Measurements from ENCODE around the gene KDM4F.
"Not testable (repeated sequence)": the region's sequence is repeated elsewhere in the genome, so short reads cannot be mapped to it uniquely, and the experiment has no call there.

The KDM4F gene

GRCh38 chr11:95049122-95049521 is at the start of gene KDM4F:
KDM4F (plus strand) TSS chr11:95049422.
- H3K27ac ChIP-seq (ENCODE audit: low read depth, low read length); H3K4me1 ChIP-seq (ENCODE audit: control insufficient read depth, insufficient read depth, low read length, unreplicated experiment); H3K79me2 ChIP-seq (ENCODE audit: control insufficient read depth, insufficient read depth, low read length, unreplicated experiment); H3K4me3 ChIP-seq (ENCODE audit: low read depth, low read length); H3K36me3 ChIP-seq (ENCODE audit: insufficient read depth, low read length); H2AFZ ChIP-seq (ENCODE audit: low read length, unreplicated experiment): not testable (repeated sequence)
- H3K27me3 ChIP-seq (ENCODE audit: insufficient read depth, low read length), result peaks cover 34% of the 10 kb centered on the region

DNA sequence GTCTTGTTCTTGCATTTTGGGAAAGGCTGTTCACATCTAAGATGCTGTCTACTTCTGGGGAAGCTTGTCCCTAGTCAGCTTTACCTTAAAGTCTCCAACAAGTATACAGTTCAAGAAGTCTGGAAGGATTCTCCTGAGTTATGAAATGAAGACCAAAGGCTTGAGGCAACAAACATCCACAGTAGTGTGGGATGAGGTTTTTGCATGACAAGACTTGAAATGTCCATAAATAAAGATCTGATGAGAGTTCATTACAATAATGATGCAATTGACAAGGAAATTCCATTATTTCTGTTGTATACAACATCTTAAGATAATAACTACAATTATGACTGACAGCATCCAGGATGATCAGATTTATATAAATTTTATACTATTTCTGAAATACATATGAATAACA is 45.5 kb upstream of the KDM4F start:
- H3K4me3 ChIP-seq (ENCODE audit: low read depth, low read length), result no peak overlapping the region
- no peaks in the 10 kb centered on the region for H3K27me3 ChIP-seq (ENCODE audit: insufficient read depth, low read length)
- no peaks in the 10 kb centered on the region for H3K79me2 ChIP-seq (ENCODE audit: control insufficient read depth, insufficient read depth, low read length, unreplicated experiment)
- H3K36me3 ChIP-seq (ENCODE audit: insufficient read depth, low read length), result no peaks in the 10 kb centered on the region
- no peak overlapping the region for H3K27ac ChIP-seq (ENCODE audit: low read depth, low read length)
- H2AFZ ChIP-seq (ENCODE audit: low read length, unreplicated experiment), result no peak overlapping the region
- peaks cover 13% of the 10 kb centered on the region for H3K4me1 ChIP-seq (ENCODE audit: control insufficient read depth, insufficient read depth, low read length, unreplicated experiment)

- no peaks in the 10 kb centered on the region for H3K36me3 ChIP-seq (ENCODE audit: insufficient read depth, low read length)
Observed at GRCh38 chr11:95005642-95006041, 43.6 kb upstream of the KDM4F start.

DNA sequence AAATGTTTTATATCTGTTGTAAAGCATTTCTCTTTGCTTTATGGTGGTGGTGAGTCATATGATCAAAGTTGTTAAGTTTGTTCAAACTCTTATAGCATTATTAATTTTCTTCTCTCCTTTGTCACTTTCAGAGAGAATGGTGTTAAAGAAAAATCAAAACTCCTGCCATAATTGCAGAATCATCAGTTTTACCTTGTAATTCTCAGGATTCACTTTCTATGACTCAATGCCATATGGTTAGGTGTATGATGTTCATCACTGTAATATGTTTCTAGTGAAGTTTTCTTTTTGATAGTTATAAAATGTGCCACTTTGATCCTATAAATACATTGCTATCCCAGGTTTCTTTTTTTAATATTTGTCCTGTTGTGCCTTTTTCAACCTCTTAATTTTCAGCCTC is 37.8 kb upstream of the KDM4F start:
- Histone ChIP-seq H3K79me2 (ENCODE audit: control insufficient read depth, insufficient read depth, low read length, unreplicated experiment) (no peaks in the 10 kb centered on the region), H3K27ac (ENCODE audit: low read depth, low read length) (no peak overlapping the region), H2AFZ (ENCODE audit: low read length, unreplicated experiment) (no peak overlapping the region), H3K4me1 (ENCODE audit: control insufficient read depth, insufficient read depth, low read length, unreplicated experiment) (no peaks in the 10 kb centered on the region), H3K36me3 (ENCODE audit: insufficient read depth, low read length) (no peaks in the 10 kb centered on the region), H3K4me3 (ENCODE audit: low read depth, low read length) (no peak overlapping the region), H3K27me3 (ENCODE audit: insufficient read depth, low read length) (0 out of 2 replicates have a peak, but pooled peaks cover 10% of the 10 kb centered on the region)

More at GRCh38 chr11:95005642-95006041, 43.6 kb upstream of the KDM4F start:
- peaks cover 13% of the 10 kb centered on the region for H3K4me1 ChIP-seq (ENCODE audit: control insufficient read depth, insufficient read depth, low read length, unreplicated experiment)
- no peak overlapping the region for H3K4me3 ChIP-seq (ENCODE audit: low read depth, low read length)
- H2AFZ ChIP-seq (ENCODE audit: low read length, unreplicated experiment), result no peak overlapping the region
- no peak overlapping the region for H3K27ac ChIP-seq (ENCODE audit: low read depth, low read length)
- H3K79me2 ChIP-seq (ENCODE audit: control insufficient read depth, insufficient read depth, low read length, unreplicated experiment), result no peaks in the 10 kb centered on the region
- 0 out of 2 replicates have a peak, but pooled peaks cover 10% of the 10 kb centered on the region for H3K27me3 ChIP-seq (ENCODE audit: insufficient read depth, low read length)

DNA sequence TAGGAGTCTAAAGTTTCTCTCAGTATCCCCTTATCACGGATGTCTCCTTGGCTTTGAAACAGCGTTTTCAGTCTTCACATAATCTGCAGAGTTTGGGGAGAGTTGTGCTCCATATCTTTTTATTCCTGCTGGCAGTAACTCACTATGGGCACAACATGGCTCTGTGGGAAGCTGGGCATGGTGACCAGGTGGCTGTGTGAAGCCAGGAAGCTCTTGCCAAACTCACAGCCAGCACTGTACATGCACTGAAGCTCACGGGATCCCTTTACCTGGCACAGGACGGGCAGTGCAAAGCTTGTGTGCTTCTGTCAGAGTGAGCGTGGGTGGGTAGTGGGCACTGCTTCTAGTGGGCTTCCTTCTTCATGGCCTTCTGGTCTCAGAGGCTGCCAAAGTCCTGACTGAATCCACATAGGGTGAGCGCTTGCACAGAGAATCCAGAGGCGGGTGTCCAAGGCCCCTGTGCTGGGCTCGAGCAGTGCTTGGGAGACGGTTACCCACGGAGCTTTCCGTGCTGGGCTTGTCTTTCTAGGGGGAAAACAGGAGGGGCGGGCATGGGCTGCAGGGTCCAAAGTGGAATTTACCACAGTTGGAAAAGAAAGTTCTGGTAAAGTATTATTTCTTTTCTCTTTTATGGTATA is 34.9 kb upstream of the KDM4F start:
- no peak overlapping the region for H3K4me3 ChIP-seq (ENCODE audit: low read depth, low read length)
- 0 out of 2 replicates have a peak, but pooled peaks cover 10% of the 10 kb centered on the region for H3K27me3 ChIP-seq (ENCODE audit: insufficient read depth, low read length)
- H3K79me2 ChIP-seq (ENCODE audit: control insufficient read depth, insufficient read depth, low read length, unreplicated experiment), result no peaks in the 10 kb centered on the region
- no peak overlapping the region for H2AFZ ChIP-seq (ENCODE audit: low read length, unreplicated experiment)
- H3K27ac ChIP-seq (ENCODE audit: low read depth, low read length), result no peak overlapping the region
- no peaks in the 10 kb centered on the region for H3K4me1 ChIP-seq (ENCODE audit: control insufficient read depth, insufficient read depth, low read length, unreplicated experiment)
- H3K36me3 ChIP-seq (ENCODE audit: insufficient read depth, low read length), result no peaks in the 10 kb centered on the region

GRCh38 chr11:95016139-95016538 is 33.1 kb upstream of the KDM4F start:
- no peaks in the 10 kb centered on the region for H3K27me3 ChIP-seq (ENCODE audit: insufficient read depth, low read length)
- H2AFZ ChIP-seq (ENCODE audit: low read length, unreplicated experiment), result no peak overlapping the region
- H3K4me3 ChIP-seq (ENCODE audit: low read depth, low read length), result no peak overlapping the region
- no peaks in the 10 kb centered on the region for H3K36me3 ChIP-seq (ENCODE audit: insufficient read depth, low read length)
- no peaks in the 10 kb centered on the region for H3K4me1 ChIP-seq (ENCODE audit: control insufficient read depth, insufficient read depth, low read length, unreplicated experiment)
- H3K27ac ChIP-seq (ENCODE audit: low read depth, low read length), result no peak overlapping the region
- no peaks in the 10 kb centered on the region for H3K79me2 ChIP-seq (ENCODE audit: control insufficient read depth, insufficient read depth, low read length, unreplicated experiment)

- H2AFZ ChIP-seq (ENCODE audit: low read length, unreplicated experiment); H3K27me3 ChIP-seq (ENCODE audit: insufficient read depth, low read length); H3K36me3 ChIP-seq (ENCODE audit: insufficient read depth, low read length); H3K79me2 ChIP-seq (ENCODE audit: control insufficient read depth, insufficient read depth, low read length, unreplicated experiment); H3K27ac ChIP-seq (ENCODE audit: low read depth, low read length); H3K4me1 ChIP-seq (ENCODE audit: control insufficient read depth, insufficient read depth, low read length, unreplicated experiment); H3K4me3 ChIP-seq (ENCODE audit: low read depth, low read length): not testable (repeated sequence)
Observed at GRCh38 chr11:95021468-95021867, 27.8 kb upstream of the KDM4F start.

DNA sequence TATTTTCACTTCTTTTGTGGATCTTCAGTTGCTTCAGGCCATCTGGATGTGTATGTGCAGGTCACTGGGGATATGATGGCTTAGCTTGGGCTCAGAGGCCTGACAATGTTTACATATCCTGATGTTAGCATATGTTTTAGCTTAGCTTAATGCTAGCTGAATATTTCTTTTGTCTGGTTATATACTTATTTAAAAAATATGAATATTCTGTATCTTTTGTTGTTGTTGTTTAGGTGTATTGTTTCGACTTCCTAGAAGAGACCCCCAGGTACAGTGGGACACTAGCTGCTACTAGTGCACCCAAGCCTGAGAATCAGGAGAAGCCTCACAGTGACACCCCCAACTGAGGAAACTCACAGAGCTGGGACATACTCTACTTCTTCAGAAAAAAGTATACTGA is 24.3 kb upstream of the KDM4F start, which contains the start of gene KDM4E:
Gene KDM4E (plus strand): TSS at position 301 of the 400 bp plus-strand sequence. CDS start 300 bp downstream, outside the sequence.
- H3K27ac ChIP-seq (ENCODE audit: low read depth, low read length), result no peak within 1 kb of the TSS
- no peaks in the 10 kb centered on the region for H3K79me2 ChIP-seq (ENCODE audit: control insufficient read depth, insufficient read depth, low read length, unreplicated experiment)
- H3K4me3 ChIP-seq (ENCODE audit: low read depth, low read length), result no peak within 1 kb of the TSS
- H3K36me3 ChIP-seq (ENCODE audit: insufficient read depth, low read length), result no peaks in the 10 kb centered on the region
- no peak within 1 kb of the TSS for H2AFZ ChIP-seq (ENCODE audit: low read length, unreplicated experiment)
- H3K4me1 ChIP-seq (ENCODE audit: control insufficient read depth, insufficient read depth, low read length, unreplicated experiment), result no peaks in the 10 kb centered on the region
- no peaks in the 10 kb centered on the region for H3K27me3 ChIP-seq (ENCODE audit: insufficient read depth, low read length)

DNA sequence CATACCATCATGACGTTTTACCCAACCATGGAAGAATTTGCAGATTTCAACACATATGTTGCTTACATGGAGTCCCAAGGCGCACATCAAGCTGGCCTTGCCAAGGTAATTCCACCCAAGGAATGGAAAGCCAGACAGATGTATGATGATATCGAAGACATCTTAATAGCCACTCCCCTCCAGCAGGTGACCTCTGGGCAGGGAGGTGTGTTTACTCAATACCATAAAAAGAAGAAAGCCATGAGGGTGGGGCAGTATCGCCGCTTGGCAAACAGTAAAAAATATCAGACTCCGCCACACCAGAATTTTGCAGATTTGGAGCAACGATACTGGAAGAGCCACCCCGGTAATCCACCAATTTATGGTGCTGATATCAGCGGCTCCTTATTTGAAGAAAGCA is 23.6 kb upstream of the KDM4F start:
- not testable (repeated sequence) for H3K4me3 ChIP-seq (ENCODE audit: low read depth, low read length); H2AFZ ChIP-seq (ENCODE audit: low read length, unreplicated experiment); H3K79me2 ChIP-seq (ENCODE audit: control insufficient read depth, insufficient read depth, low read length, unreplicated experiment); H3K36me3 ChIP-seq (ENCODE audit: insufficient read depth, low read length); H3K4me1 ChIP-seq (ENCODE audit: control insufficient read depth, insufficient read depth, low read length, unreplicated experiment); H3K27ac ChIP-seq (ENCODE audit: low read depth, low read length); H3K27me3 ChIP-seq (ENCODE audit: insufficient read depth, low read length)

DNA sequence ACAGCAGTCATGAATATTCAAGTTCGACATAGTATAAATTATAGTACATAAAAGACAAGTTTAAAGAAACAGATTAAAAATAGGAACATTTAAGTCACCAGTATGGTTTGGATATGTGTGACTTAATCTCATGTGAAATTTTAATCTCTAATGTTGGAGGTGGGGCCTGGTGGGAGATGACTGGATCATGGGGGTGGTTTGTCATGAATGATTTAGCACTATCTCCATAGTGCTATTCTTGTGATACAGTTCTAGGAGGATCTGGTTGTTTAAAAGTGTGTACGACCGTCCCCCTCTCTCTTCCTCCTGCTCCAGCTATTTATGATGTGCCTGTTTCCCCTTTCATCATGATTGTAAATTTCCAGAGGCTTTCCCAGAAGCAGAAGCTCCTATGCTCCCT is 20.9 kb upstream of the KDM4F start:
- Histone ChIP-seq H3K27me3 (ENCODE audit: insufficient read depth, low read length) (peaks cover 7% of the 10 kb centered on the region; the same call in 1 of the 2 replicates), H3K27ac (ENCODE audit: low read depth, low read length) (no peak overlapping the region), H3K4me1 (ENCODE audit: control insufficient read depth, insufficient read depth, low read length, unreplicated experiment) (no peaks in the 10 kb centered on the region), H3K36me3 (ENCODE audit: insufficient read depth, low read length) (no peaks in the 10 kb centered on the region), H2AFZ (ENCODE audit: low read length, unreplicated experiment) (no peak overlapping the region), H3K4me3 (ENCODE audit: low read depth, low read length) (no peak overlapping the region), H3K79me2 (ENCODE audit: control insufficient read depth, insufficient read depth, low read length, unreplicated experiment) (no peaks in the 10 kb centered on the region)

GRCh38 chr11:95033051-95033450 is 16.2 kb upstream of the KDM4F start:
- H3K27ac ChIP-seq (ENCODE audit: low read depth, low read length), result no peak overlapping the region
- no peaks in the 10 kb centered on the region for H3K4me1 ChIP-seq (ENCODE audit: control insufficient read depth, insufficient read depth, low read length, unreplicated experiment)
- no peaks in the 10 kb centered on the region for H3K36me3 ChIP-seq (ENCODE audit: insufficient read depth, low read length)
- peaks cover 37% of the 10 kb centered on the region for H3K27me3 ChIP-seq (ENCODE audit: insufficient read depth, low read length)
- H3K79me2 ChIP-seq (ENCODE audit: control insufficient read depth, insufficient read depth, low read length, unreplicated experiment), result no peaks in the 10 kb centered on the region
- H3K4me3 ChIP-seq (ENCODE audit: low read depth, low read length), result no peak overlapping the region
- no peak overlapping the region for H2AFZ ChIP-seq (ENCODE audit: low read length, unreplicated experiment)

All from ACC112 (cell line).